Left ventricle myocardium superior (tissue), 1 donor: ENCODE measurements around the gene MYADM. TPM values are rescaled to one million over a fixed set of nuclear protein-coding genes. Genes with fewer than 3 reads are reported as not detected.
A peak's percentile ranks its signal among the peaks of the same experiment; 100 is the strongest.

Experiments used
- ATAC-seq: fragments of 200-7000 bp; cut with Tn5 transposase; one replicate; pipeline ENCODE4 v1.9.1; 2020; ENCODE audit warnings: mild to moderate bottlenecking, moderate library complexity
- DNase-seq: peaks from one replicate; pipeline ENCODE4 v3.0.0-alpha.2; 2020
- intact Hi-C: fragments of 100-400 bp; cut with micrococcal nuclease; formaldehyde crosslinking; loops from one replicate; pipeline ENCODE4 v1.11.0; 2022
- total RNA-seq: library from RNA; stranded (reverse); fragmentation: NEBNext Ultra II Directional; extraction: Animal tissue kit (Norgen Biotek cat#: 25700); gene quantifications from one replicate; pipeline ENCODE4 v1.2.1, GENCODE V29; 2021
- donor health status: DM: no; HTN: yes; CAD: no; lungs with severe emphysema.

The MYADM gene
- total RNA-seq, 1 donor from 2014 or later, result 112 TPM

- peak; percentile 16 for ATAC-seq
- peak; percentile 61 for DNase-seq
Measured at GRCh38 chr19:53881482-53882390, 14.1 kb downstream of the MYADM start, which contains the start of gene PRKCG. PRKCG (plus strand) TSS chr19:53882197; CDS start chr19:53882495, 298 bp downstream.

GRCh38 chr19:53882391-53883050 is 14.8 kb downstream of the MYADM start:
- intact Hi-C loops, result no loop called here
- no peak for ATAC-seq
- no peak for DNase-seq

More at GRCh38 chr19:53881482-53882390, 14.1 kb downstream of the MYADM start, which contains the start of gene PRKCG:
- intact Hi-C loops, result no loop called here

GRCh38 chr19:53883231-53883661 is 15.6 kb downstream of the MYADM start:
- intact Hi-C loops, result no loop called here
- DNase-seq (no peak), ATAC-seq (no peak)

GRCh38 chr19:53883741-53884140 is 16.1 kb downstream of the MYADM start:
- no peak for DNase-seq
- intact Hi-C loops, result no loop called here
- ATAC-seq, result no peak

- intact Hi-C loops, result no loop called here
- DNase-seq (no peak), ATAC-seq (no peak)
Measured at GRCh38 chr19:53884256-53884655, 16.6 kb downstream of the MYADM start.

- ATAC-seq (no peak), DNase-seq (no peak)
Measured at GRCh38 chr19:53885036-53885435, 17.4 kb downstream of the MYADM start.

GRCh38 chr19:53892301-53892980 is 24.8 kb downstream of the MYADM start:
- no peak for ATAC-seq
- intact Hi-C loops, result no loop called here
- no peak for DNase-seq

More at GRCh38 chr19:53885036-53885435, 17.4 kb downstream of the MYADM start:
- intact Hi-C loops, result no loop called here

GRCh38 chr19:53892981-53893325 is 25.3 kb downstream of the MYADM start:
- intact Hi-C loops, result no loop called here
- no peak for ATAC-seq
- DNase-seq, result no peak

- ATAC-seq, result no peak
- intact Hi-C loops, result no loop called here
- DNase-seq, result no peak
Measured at GRCh38 chr19:53894707-53895106, 27.0 kb downstream of the MYADM start.

- DNase-seq (no peak), ATAC-seq (no peak)
- intact Hi-C loops, result no loop called here
Measured at GRCh38 chr19:53896682-53897081, 29.0 kb downstream of the MYADM start.

- intact Hi-C loops, result no loop called here
- no peak for DNase-seq
Measured at GRCh38 chr19:53897459-53897858, 29.8 kb downstream of the MYADM start.

GRCh38 chr19:53898166-53898565 is 30.5 kb downstream of the MYADM start:
- no peak for DNase-seq
- ATAC-seq, result no peak
- intact Hi-C loops, result no loop called here

More at GRCh38 chr19:53897459-53897858, 29.8 kb downstream of the MYADM start:
- ATAC-seq, result no peak

GRCh38 chr19:53898636-53899341 is 31.1 kb downstream of the MYADM start:
- ATAC-seq (no peak), DNase-seq (no peak)
- intact Hi-C loops, result no loop called here

GRCh38 chr19:53900191-53900860 is 32.6 kb downstream of the MYADM start:
- DNase-seq, result no peak
- no peak for ATAC-seq
- intact Hi-C loops, result no loop called here

GRCh38 chr19:53903055-53903680 is 35.5 kb downstream of the MYADM start:
- DNase-seq, result no peak
- no peak for ATAC-seq
- intact Hi-C loops, result no loop called here

- no peak for ATAC-seq
- intact Hi-C loops, result no loop called here
- DNase-seq, result no peak
Measured at GRCh38 chr19:53904909-53905308, 37.2 kb downstream of the MYADM start.

GRCh38 chr19:53905787-53906186 is 38.1 kb downstream of the MYADM start:
- intact Hi-C loops, result no loop called here

More at GRCh38 chr19:53905787-53906186, 38.1 kb downstream of the MYADM start:
- DNase-seq (no peak), ATAC-seq (no peak)
